ENCODE measurements around the gene HCRT.

HCRT gene

DNA sequence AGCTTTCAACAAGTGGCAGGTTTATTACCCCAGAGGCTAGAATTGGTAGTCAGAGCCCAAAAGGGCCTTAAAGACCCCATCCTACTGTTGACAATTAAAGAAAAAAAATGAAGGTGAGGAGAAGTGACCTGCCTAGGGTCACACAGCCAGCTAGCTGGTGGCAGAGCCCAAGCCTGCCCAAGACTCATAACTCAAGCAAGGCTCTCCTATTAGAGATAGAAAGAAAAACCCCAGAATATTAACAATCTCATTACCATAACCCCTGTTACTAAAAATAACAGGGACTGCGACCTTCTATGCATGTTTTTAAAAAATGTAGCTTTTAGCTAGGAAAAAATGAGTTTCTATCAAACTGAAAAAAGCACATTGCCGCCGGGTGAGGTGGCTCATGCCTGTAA lies 48.6 kb downstream of the HCRT start:
- Histone ChIP-seq H3K9ac (ENCODE audit: insufficient read length, low read depth) (no peak overlapping the region), H3K9me3 (ENCODE audit: insufficient read depth, low read length) (no peaks in the 10 kb centered on the region), H3K36me3 (ENCODE audit: insufficient read depth, insufficient read length, low read length) (peaks cover 77% of the 10 kb centered on the region), H3K27me3 (ENCODE audit: insufficient read depth, insufficient read length) (no peaks in the 10 kb centered on the region), H3K4me1 (ENCODE audit: insufficient read depth, insufficient read length) (peaks cover 13% of the 10 kb centered on the region), H3K4me3 (ENCODE audit: insufficient read length, low read depth) (no peak overlapping the region)
- no peak for DNase-seq (ENCODE audit: low read depth, low spot score)
- TF ChIP-seq YY1 (IDR thresholded peaks at IDR 0.05; ENCODE audit: insufficient read depth, insufficient read length) (no peak), SUZ12 (IDR thresholded peaks at IDR 0.05; ENCODE audit: extremely low read depth, insufficient read depth, insufficient read length) (no peak), ZNF274 (IDR thresholded peaks at IDR 0.05; ENCODE audit: low read depth, low read length) (no peak)

GRCh38 chr17:42135664-42136653 lies 49.3 kb downstream of the HCRT start:
- no peak for DNase-seq (ENCODE audit: low read depth, low spot score)
- Histone ChIP-seq H3K4me3 (ENCODE audit: insufficient read length, low read depth) (no peak overlapping the region), H3K36me3 (ENCODE audit: insufficient read depth, insufficient read length, low read length) (peaks cover 77% of the 10 kb centered on the region), H3K9me3 (ENCODE audit: insufficient read depth, low read length) (no peaks in the 10 kb centered on the region), H3K27me3 (ENCODE audit: insufficient read depth, insufficient read length) (no peaks in the 10 kb centered on the region), H3K9ac (ENCODE audit: insufficient read length, low read depth) (no peak overlapping the region), H3K4me1 (ENCODE audit: insufficient read depth, insufficient read length) (peaks cover 13% of the 10 kb centered on the region)
- TF ChIP-seq SUZ12 (IDR thresholded peaks at IDR 0.05; ENCODE audit: extremely low read depth, insufficient read depth, insufficient read length): no peak
- TF ChIP-seq ZNF274 (IDR thresholded peaks at IDR 0.05; ENCODE audit: low read depth, low read length): no peak
- no peak for TF ChIP-seq YY1 (IDR thresholded peaks at IDR 0.05; ENCODE audit: insufficient read depth, insufficient read length)

GRCh38 chr17:42135151-42135550 lies 50.1 kb downstream of the HCRT start:
- TF ChIP-seq ZNF274 (IDR thresholded peaks at IDR 0.05; ENCODE audit: low read depth, low read length): no peak
- no peak for TF ChIP-seq YY1 (IDR thresholded peaks at IDR 0.05; ENCODE audit: insufficient read depth, insufficient read length)
- no peak for TF ChIP-seq SUZ12 (IDR thresholded peaks at IDR 0.05; ENCODE audit: extremely low read depth, insufficient read depth, insufficient read length)
- Histone ChIP-seq H3K9me3 (ENCODE audit: insufficient read depth, low read length) (no peaks in the 10 kb centered on the region), H3K27me3 (ENCODE audit: insufficient read depth, insufficient read length) (no peaks in the 10 kb centered on the region), H3K4me1 (ENCODE audit: insufficient read depth, insufficient read length) (peaks cover 13% of the 10 kb centered on the region), H3K36me3 (ENCODE audit: insufficient read depth, insufficient read length, low read length) (peaks cover 81% of the 10 kb centered on the region), H3K9ac (ENCODE audit: insufficient read length, low read depth) (no peak overlapping the region), H3K4me3 (ENCODE audit: insufficient read length, low read depth) (no peak overlapping the region)
- DNase-seq (ENCODE audit: low read depth, low spot score): no peak

All from NT2/D1 (cell line).